ENCODE data around the gene EVA1A.

Gene EVA1A

GRCh38 chr2:75573145-75573878 lies 12.6 kb upstream of the EVA1A start:
- 100% methylated on average over 1 of the region's 1 CpG for WGBS

GRCh38 chr2:75571730-75572430 lies 11.1 kb upstream of the EVA1A start:
- DNase-seq, result peak; percentile 35
- Histone ChIP-seq H2AFZ (ENCODE audit: low read depth, low read length) (no peak overlapping the region), H3K18ac (ENCODE audit: low read depth in 1 of 2, low read length in 2 of 2) (no peak overlapping the region), H3K9ac (ENCODE audit: low read length) (no peak overlapping the region), H3K14ac (ENCODE audit: low read length in 2 of 2) (no peak overlapping the region), H2BK120ac (ENCODE audit: low read depth, low read length) (no peak overlapping the region), H3K27me3 (ENCODE audit: control insufficient read depth in 1 of 2, insufficient read depth in 1 of 2, low read length in 2 of 2) (no peaks in the 10 kb centered on the region), H2AK5ac (ENCODE audit: low read length, severe bottlenecking) (peak overlapping the region; percentile 45), H3K79me1 (replicated peaks; ENCODE audit: low read length, poor library complexity, severe bottlenecking) (peaks cover 7% of the 10 kb centered on the region), H3K4me1 (ENCODE audit: control insufficient read depth, insufficient read depth, low read depth, low read length) (peaks cover 15% of the 10 kb centered on the region), H2BK15ac (ENCODE audit: low read depth, poor library complexity, severe bottlenecking) (no peak overlapping the region), H3K4ac (ENCODE audit: low read depth in 1 of 2, low read length in 2 of 2) (no peak overlapping the region), H2BK12ac (ENCODE audit: low read length in 2 of 2) (no peak overlapping the region), H3K23ac (ENCODE audit: low read length in 2 of 2) (no peak overlapping the region), H4K91ac (ENCODE audit: low read length) (no peak overlapping the region), H3K9me3 (ENCODE audit: control insufficient read depth, low read length) (no peaks in the 10 kb centered on the region), H3K27ac (ENCODE audit: low read length, poor library complexity, severe bottlenecking) (peak overlapping the region; percentile 82), H2BK5ac (ENCODE audit: low read depth, low read length, poor library complexity, severe bottlenecking) (peak overlapping the region; percentile 3), H3K36me3 (ENCODE audit: control insufficient read depth in 1 of 2, insufficient read depth in 2 of 2, low read depth in 1 of 2, low read length in 2 of 2) (no peaks in the 10 kb centered on the region), H3K4me3 (ENCODE audit: insufficient read depth in 1 of 2, low read depth in 1 of 2, low read length in 2 of 2) (no peak overlapping the region), H3K4me2 (ENCODE audit: low read length, poor library complexity, severe bottlenecking) (no peak overlapping the region), H4K8ac (ENCODE audit: low read length) (no peak overlapping the region)
- WGBS, result 91% methylated on average over 3 of the region's 4 CpGs

More at GRCh38 chr2:75573145-75573878, 12.6 kb upstream of the EVA1A start:
- Histone ChIP-seq H3K9me3 (ENCODE audit: control insufficient read depth, low read length) (no peaks in the 10 kb centered on the region), H3K4me2 (ENCODE audit: low read length, poor library complexity, severe bottlenecking) (no peak overlapping the region), H3K4me3 (ENCODE audit: insufficient read depth in 1 of 2, low read depth in 1 of 2, low read length in 2 of 2) (no peak overlapping the region), H3K36me3 (ENCODE audit: control insufficient read depth in 1 of 2, insufficient read depth in 2 of 2, low read depth in 1 of 2, low read length in 2 of 2) (no peaks in the 10 kb centered on the region), H2BK12ac (ENCODE audit: low read length in 2 of 2) (no peak overlapping the region), H3K23ac (ENCODE audit: low read length in 2 of 2) (no peak overlapping the region), H3K14ac (ENCODE audit: low read length in 2 of 2) (no peak overlapping the region), H3K18ac (ENCODE audit: low read depth in 1 of 2, low read length in 2 of 2) (no peak overlapping the region), H3K4ac (ENCODE audit: low read depth in 1 of 2, low read length in 2 of 2) (no peak overlapping the region), H2BK15ac (ENCODE audit: low read depth, poor library complexity, severe bottlenecking) (no peak overlapping the region), H3K79me1 (replicated peaks; ENCODE audit: low read length, poor library complexity, severe bottlenecking) (peaks cover 3% of the 10 kb centered on the region), H2AFZ (ENCODE audit: low read depth, low read length) (no peak overlapping the region), H3K27me3 (ENCODE audit: control insufficient read depth in 1 of 2, insufficient read depth in 1 of 2, low read length in 2 of 2) (no peaks in the 10 kb centered on the region), H2BK120ac (ENCODE audit: low read depth, low read length) (no peak overlapping the region), H4K8ac (ENCODE audit: low read length) (no peak overlapping the region), H4K91ac (ENCODE audit: low read length) (no peak overlapping the region), H2AK5ac (ENCODE audit: low read length, severe bottlenecking) (no peak overlapping the region), H3K9ac (ENCODE audit: low read length) (no peak overlapping the region), H3K27ac (ENCODE audit: low read length, poor library complexity, severe bottlenecking) (no peak overlapping the region), H2BK5ac (ENCODE audit: low read depth, low read length, poor library complexity, severe bottlenecking) (no peak overlapping the region), H3K4me1 (ENCODE audit: control insufficient read depth, insufficient read depth, low read depth, low read length) (peaks cover 15% of the 10 kb centered on the region)
- DNase-seq, result no peak

DNA sequence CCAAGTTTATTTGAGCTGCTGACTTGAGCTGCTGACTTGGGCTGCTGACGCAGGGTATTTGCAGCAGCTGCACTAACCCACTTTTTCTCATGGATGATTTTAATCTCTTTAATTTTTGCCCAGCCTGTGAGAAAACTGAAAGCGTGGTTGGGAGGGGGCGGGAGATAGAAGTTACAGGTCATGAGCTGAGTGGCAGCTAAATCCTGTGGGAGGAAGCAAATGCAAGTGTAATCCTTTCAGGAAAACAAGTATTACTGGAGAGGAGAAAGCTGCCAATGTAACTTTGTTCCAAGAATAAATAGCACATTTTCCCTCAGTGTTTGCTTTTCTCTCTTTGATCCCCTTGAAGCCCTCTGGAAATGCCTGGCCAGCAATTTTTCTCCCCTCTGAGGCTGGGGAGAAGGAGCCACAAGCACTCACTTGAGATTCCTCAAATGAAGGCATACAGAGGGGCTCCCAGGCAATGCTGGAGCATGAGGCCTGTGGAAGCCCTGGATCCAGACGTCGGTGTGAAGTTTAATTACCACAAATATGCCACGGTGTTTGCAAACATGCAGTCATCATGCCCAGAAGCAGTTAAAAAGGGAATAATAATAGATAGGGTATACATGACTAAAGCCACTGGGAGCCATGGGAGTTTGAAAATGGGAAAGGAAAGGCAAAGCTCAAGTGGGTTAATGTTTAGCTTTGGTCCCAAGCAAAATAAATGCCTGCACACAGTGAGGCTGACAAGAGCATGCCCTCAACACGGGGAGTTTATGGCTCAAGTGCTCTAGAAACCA lies 10.4 kb upstream of the EVA1A start:
- Histone ChIP-seq H3K27me3 (ENCODE audit: control insufficient read depth in 1 of 2, insufficient read depth in 1 of 2, low read length in 2 of 2) (no peaks in the 10 kb centered on the region), H3K9ac (ENCODE audit: low read length) (peak overlapping the region; percentile 44), H2AK5ac (ENCODE audit: low read length, severe bottlenecking) (peak overlapping the region; percentile 3), H3K4me2 (ENCODE audit: low read length, poor library complexity, severe bottlenecking) (peak overlapping the region; percentile 27), H2AFZ (ENCODE audit: low read depth, low read length) (no peak overlapping the region), H2BK5ac (ENCODE audit: low read depth, low read length, poor library complexity, severe bottlenecking) (peak overlapping the region; percentile 82), H3K4me3 (ENCODE audit: insufficient read depth in 1 of 2, low read depth in 1 of 2, low read length in 2 of 2) (no peak overlapping the region), H2BK15ac (ENCODE audit: low read depth, poor library complexity, severe bottlenecking) (no peak overlapping the region), H3K23ac (ENCODE audit: low read length in 2 of 2) (no peak overlapping the region), H4K8ac (ENCODE audit: low read length) (no peak overlapping the region), H2BK120ac (ENCODE audit: low read depth, low read length) (no peak overlapping the region), H3K4ac (ENCODE audit: low read depth in 1 of 2, low read length in 2 of 2) (no peak overlapping the region), H3K9me3 (ENCODE audit: control insufficient read depth, low read length) (no peaks in the 10 kb centered on the region), H4K91ac (ENCODE audit: low read length) (no peak overlapping the region), H3K14ac (ENCODE audit: low read length in 2 of 2) (no peak overlapping the region), H3K18ac (ENCODE audit: low read depth in 1 of 2, low read length in 2 of 2) (no peak overlapping the region), H2BK12ac (ENCODE audit: low read length in 2 of 2) (no peak overlapping the region), H3K36me3 (ENCODE audit: control insufficient read depth in 1 of 2, insufficient read depth in 2 of 2, low read depth in 1 of 2, low read length in 2 of 2) (no peaks in the 10 kb centered on the region), H3K4me1 (ENCODE audit: control insufficient read depth, insufficient read depth, low read depth, low read length) (peaks cover 15% of the 10 kb centered on the region), H3K27ac (ENCODE audit: low read length, poor library complexity, severe bottlenecking) (peak overlapping the region; percentile 92), H3K79me1 (replicated peaks; ENCODE audit: low read length, poor library complexity, severe bottlenecking) (peaks cover 7% of the 10 kb centered on the region)
- WGBS, result 39% methylated on average over 7 of the region's 7 CpGs
- DNase-seq, result peak; percentile 83
